NAMALWA (cell line): ENCODE measurements around the gene RNF175.

Experiments used
- DNase-seq: peaks from one replicate; pipeline ENCODE4 v3.0.0-alpha.2; 2015; ENCODE audit warnings: low spot score

The RNF175 gene

DNA sequence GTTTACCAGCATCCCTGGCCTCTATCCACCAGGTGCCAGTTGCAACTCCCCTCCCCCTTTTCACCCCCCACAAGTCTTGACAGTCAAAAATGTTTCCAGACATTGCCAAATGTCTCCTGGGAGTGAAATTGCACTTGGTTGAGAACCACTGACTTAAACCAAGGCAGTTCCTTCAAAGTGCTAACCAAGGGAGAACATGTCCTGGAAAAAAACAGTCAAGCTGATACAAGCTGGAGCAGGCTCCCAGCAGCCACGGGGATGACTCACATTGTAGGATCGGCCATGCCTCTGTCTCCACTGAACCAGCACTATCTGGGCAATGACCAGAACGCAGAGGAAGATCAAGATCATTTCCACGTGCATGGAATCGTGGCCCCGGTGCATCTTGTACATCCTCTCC, 11.4 kb downstream of the RNF175 start:
- no peak for DNase-seq

DNA sequence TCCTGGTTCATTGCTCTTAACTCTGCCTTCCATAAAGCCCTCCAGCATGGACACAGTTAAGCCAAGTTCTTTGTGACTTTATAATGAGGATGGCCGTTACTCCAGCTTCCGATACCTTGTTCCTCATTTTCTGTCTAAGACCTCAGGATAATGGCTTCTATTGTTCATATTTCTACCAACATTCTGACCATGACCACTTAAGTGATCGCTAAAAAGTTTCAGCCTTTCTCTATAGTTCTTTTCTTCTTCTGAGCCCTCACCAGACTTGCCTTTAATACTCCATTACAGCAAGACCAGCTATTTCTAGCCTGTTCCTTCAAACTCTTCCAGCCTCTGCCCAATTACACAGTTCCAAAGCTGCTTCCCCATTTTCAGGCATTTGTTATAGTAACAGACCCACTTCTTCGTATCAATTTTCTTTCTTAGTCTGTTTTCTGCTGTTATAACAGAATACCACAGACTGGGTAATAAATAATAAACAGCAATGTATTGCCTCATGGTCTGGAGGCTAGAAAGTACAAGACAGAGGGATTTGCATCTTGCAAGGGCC, 12.3 kb downstream of the RNF175 start:
- DNase-seq = no peak

DNA sequence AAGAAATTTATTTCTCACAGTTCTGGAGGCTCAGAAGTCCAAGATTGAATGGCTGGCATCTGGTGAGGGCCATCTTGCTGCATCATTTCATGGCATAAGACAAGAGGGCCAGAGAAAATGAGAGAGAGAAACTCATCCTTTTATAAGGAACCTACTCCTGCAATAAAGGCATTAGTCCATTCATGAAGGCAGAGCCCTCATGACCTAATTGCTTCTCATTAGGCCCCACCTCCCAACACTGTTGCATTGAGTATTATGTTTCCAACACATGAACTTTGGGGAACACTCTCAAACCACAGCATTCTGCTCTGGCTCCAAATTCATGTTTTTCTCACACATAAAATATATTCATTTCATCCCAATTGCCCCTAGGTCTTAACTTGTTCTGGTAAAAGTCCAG, 14.2 kb downstream of the RNF175 start:
- DNase-seq = no peak

DNA sequence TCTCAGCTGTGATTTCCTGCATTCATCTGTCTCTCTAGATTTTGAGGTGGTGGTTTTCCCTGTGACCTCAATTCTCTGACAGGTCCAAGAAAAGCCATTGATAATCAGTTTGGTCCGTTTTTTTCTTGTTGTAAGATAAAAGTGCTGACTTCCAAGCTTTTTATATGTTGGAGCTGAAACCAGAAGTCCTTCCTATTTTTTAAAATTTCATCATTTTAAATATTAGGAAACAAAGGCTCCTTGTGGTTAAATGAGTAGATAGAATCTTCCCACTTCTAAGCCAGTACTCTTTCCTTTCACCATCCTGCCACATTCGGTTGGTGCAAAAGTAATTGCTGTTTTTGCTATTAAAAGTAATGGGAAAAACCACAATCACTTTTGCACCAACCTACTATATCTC, 18.3 kb downstream of the RNF175 start:
- no peak for DNase-seq

DNA sequence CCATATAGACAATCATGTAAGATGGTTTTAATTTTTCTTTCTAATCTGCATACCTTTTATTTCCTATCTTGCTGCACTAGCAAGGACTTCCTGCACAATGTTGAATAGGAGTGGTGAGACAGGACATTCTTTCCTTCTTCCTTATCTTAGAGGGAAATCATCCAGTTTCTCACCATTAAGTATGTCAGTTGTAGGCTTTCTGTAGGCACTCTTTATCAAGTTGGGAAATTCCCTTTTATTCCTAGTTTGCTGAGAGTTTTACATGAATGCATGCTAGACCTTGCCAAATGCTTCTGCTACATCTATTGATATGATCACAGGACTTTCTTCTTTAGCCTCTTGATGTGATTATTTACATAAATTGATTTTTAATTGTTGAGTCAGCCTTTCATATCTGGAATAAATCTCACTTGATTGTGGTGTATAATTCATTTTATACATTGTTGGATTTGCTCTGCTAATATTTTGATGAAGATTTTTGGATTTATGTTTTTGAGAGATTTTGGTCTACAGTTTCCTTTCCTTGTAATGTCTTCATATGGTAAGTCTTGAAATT, 23.8 kb downstream of the RNF175 start:
- no peak for DNase-seq

DNA sequence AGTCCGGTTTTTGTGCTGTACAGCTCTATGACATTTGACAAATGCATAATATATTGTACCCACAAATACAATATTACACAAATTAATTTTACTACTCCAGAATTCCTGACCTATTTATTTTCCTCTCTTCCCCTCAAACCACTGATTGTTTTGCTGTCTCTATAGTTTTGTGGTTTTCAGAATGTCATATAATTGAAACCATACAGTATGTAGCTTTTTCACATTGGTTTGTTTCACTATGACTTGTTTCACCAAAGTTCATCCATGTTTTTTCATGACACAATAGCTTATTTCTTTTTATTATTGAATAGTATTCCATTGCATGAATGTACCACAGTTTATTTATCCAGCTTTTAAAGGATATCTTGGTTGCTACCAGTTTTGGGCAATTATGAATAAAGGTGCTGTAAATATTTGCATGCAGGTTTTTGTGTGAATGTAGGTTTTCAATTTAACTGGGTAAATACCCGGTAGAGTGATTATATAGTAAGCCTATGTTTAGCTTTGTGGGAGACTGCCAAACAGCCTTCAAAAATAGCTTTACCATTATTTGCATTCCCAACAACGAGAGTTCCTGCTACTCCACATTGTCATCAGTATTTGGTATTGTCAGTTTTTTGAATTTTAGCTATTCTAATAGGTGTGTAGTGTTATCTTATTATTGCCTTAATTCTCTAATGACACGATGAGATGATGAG, 25.9 kb downstream of the RNF175 start:
- DNase-seq = no peak

DNA sequence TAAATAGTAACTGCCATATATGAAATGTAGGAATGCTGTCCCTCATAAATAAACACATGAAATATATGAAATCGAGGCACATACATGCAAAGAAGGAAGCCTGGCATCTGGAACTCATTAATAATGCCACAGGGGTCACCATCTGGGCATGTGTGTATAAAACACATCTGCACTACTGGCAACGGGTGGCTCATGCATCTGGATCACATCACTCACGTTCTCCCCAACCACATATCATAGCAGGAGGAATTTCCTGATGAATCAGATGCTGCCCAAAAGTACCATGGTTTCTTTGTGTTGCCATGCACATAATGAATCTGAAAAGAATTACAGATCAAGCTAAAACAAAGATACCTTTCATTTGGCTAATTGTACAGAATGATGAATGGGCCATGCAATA, 28.6 kb downstream of the RNF175 start:
- peak; percentile 14 for DNase-seq

DNA sequence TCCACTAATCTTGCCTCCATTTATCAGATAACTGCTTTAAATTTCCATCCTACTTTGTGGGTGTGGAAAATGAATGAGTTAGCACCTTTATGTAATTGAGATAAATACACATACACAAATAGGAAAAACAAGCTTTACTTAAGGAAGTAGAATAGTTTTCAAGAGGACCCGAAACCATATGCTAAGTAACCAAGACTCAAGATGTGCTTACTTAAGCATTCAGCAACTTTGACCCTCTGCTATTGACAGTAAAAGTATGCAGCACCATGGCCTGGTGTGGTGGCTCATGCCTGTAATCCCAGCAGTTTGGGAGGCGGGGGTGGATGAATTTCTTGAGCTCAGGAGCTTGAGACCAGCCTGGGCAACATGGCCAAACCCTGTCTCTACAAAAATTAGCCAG, 29.9 kb downstream of the RNF175 start:
- no peak for DNase-seq

DNA sequence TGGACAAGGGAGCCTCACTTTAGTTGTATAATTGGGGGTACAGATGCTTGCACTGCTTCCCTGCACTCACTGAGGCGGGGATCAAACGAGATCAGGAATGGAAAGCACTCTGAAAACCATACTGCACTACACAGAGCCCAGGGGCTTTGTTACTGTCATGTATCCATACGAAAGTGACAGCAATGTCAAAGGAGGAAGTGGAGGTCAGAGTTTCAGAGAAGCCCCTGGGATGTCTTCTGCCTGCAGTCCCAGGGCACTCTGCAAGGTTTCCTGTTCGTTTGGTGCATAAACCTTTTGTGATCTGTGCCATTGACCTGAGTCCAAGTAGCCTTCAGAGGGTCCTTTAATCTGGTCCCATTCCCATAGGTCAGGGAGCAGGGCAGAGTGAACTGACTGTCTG, 31.2 kb downstream of the RNF175 start:
- peak; percentile 21 for DNase-seq

DNA sequence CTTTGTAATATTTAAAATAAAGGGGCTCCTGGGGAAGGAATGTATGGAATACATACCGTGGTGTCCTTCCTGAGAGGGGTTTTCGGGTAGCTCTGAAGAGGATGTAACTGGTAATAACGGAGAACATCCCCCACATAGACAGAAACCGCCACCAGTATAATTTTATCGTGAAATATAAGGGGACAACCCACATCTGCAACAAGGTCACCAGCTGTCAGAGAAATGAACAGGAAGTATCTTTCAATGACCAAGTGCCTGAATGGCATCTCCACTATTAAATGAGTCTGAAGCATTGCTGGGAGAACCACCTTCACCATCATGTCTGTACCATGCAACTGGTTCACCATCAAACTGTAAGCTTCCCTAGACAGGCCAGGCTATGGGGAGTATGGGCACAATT, 31.7 kb downstream of the RNF175 start:
- DNase-seq = peak; percentile 20

DNA sequence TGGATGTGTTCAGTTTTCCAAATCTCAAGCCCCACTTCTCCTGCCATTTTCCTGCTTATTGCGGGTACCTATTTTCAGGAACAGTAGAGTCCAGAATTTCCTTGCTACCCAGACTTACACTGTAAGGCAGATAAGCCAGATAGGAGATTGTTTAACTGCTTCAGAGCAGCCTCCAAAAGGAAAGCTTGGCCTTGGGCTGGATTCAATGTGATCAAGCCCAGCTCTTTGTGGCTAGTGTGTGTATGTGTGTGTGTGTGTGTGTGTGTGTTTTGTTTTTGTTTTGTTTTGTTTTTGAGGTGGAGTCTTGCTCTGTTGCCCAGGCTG, 34.0 kb downstream of the RNF175 start:
- no peak for DNase-seq

DNA sequence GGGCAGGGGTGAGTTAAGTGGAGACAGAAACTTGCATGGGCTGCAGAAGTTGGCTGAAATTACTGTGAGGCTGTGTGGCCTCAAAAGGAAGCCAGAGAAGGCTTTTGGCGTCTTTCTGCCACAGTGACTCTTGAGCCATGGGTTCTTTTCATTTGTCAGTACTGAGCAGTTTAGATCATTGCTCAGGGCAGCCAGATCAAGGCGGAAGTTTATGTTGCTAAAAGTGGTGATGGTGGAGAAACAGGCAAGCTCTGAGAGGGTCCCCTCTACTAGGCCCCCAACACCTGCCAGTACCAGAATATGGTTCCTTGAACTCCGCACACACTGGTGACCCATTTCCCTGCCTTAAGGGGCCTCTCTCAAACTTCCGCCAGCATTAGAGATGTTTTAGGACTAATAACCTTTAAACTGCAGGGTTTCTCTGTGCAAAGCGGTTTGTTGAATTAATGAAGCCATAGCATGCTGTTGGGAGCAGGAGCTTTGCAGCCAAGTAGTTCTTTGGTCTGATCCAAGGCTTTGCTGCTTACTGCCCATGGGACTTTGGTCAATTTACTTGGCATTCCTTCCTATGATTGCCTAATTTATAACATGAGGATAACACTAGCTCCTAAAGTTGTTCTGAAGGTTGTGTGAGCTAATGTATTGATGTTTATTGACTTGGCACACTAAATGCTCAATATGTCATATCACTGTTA, 34.5 kb downstream of the RNF175 start:
- DNase-seq = no peak

DNA sequence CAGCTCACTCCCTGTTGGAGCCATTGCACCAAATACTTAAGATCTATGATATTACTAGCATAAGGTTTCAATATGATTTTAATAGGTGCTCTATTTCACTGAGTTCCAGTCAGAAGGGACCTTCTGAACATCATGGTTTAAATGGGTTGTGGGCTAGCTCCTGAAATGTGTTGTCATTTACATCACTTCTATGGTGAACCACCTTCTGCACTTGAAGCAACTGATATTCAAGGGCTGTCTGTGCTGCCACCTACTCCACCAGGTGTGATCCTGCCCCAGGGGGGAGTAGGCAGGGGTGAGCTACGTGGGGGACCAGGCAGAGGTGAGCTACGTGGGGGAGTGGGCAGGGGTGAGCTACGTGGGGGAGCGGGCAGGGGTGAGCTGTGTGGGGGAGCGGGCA, 35.2 kb downstream of the RNF175 start:
- DNase-seq = no peak

DNA sequence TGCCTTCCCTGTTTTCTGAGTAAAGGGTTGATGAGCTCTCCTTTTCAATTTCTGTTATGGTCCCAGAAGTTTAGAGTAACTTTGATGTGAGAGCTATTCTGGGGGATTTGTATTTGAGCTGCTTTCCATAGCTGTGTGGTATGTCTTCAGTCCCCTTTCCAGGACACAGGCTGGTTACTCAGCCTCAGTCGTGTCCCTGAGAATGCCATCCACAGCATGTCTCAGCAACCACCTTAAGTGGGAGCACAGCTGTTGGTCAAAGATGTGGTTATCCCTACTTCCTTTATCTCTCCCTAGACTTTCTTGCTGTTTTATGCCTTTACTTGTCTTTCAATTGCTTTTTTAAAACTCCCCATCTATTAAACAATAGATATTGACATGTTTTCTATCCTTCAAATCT, 37.8 kb downstream of the RNF175 start:
- DNase-seq = no peak

DNA sequence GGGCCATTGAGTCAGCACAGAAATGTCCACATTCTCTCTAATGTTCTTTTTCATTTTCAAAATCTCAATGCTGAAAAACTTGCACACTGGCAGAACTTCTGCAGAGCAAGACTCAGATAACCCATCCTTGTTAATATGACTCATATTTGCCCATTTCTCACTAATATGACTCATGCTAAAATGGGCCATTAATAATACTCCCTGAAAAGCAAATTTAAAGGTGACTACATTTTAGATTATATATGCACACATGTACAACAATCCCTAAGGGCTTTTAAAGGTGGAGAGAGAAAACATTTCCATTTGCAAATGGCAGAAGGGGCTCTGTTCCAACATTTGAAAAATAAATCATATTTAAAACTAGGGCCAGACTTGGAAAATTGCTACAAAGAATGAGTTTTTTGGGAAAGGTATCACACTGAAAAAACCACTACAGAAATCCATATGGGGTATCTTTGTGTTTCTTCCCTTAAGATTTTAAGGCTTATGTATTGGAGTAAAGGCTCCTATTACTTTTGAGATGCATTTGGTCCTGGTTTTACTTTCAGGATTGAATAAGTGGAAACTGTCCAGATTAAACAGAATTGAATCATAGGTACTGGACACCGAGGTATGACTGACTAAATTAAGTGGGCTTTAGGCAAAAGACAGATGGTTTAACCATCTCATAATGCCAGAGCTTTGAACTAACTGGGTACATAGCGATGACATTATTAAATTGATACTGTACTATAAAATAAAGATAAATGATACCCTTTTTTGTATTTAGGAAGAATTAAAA, 45.8 kb downstream of the RNF175 start:
- no peak for DNase-seq

DNA sequence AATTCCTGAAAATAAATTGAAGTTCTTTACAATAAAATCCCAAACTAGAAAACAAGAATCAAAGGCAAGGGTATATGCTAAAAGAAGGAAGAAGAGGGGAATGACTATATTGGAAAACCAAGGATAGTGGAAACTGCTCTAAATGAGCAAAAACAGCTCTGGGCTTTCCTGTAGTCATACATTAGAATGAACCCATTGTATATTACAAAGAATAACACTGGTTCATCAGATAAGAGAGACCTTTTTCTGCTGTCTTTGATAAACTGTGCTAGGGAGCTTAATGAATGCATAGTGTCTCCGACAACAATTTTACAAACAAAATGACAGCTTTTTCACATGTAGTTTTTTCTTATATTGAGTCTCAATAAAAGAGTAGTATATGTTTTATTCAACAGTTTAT, 49.1 kb downstream of the RNF175 start:
- no peak for DNase-seq

DNA sequence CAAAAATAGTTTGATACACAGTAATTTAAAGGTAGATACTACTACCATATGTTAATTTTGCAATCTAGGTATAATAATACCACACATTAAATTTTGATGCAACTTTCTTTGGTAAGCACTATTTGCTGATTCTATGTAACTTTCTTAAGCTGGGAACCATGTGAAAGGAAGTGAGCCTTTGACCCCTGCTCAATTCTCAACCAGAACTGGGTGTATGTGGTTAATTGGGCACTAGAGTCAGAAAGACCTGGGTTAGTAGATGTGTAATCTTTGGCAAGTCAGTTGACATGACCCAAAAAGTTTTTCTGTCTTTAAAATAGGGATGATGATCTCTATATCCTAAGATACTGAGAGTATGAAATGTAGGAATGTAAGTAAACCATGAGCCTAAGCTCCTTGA, 53.3 kb downstream of the RNF175 start:
- DNase-seq = no peak

DNA sequence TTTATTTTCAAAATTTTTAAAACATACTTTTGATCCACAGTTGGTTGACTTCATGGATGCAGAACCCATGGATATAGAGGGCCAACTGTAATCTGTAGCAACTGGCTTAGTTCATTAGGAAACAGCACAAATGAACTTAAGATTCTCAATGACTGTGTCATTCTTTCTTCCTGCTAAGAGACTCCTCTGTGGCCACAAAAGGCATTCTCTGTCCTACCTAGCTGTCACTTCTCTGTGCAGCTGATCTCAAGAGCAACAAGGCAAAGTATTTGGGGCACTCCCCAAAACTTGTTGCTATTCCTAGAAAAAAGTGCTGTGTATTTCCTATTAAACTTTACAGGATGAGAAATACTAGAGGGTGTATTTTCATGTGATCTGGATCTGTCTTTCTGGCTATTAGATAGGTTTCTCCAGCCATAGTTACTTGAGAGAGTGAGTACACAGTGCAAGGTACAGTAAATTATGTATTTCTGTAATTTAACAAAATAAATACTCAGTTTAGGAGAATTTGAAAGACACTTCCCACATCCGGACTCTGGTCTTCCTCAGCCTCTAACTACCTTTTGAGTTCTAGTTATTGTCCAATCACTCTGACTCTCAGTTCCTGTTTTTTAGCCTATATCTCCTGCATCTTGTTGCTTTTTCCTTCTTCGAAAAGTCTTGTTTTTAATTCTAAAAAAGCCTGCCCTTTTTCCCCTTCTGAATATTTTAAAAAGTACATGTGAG, 53.9 kb downstream of the RNF175 start:
- DNase-seq = peak; percentile 28

DNA sequence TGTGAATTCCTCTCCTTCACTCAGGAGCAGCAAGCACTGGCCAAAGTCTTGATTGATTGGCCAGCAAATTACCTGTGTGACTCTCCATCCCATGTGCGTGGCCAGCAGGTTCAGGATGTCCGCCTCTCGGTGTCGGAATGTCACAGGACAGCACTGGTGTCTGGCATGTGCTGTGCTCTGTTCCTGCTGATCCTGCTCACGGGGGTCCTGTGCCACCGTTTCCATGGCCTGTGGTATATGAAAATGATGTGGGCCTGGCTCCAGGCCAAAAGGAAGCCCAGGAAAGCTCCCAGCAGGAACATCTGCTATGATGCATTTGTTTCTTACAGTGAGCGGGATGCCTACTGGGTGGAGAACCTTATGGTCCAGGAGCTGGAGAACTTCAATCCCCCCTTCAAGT, 55.3 kb downstream of the RNF175 start:
- no peak for DNase-seq

DNA sequence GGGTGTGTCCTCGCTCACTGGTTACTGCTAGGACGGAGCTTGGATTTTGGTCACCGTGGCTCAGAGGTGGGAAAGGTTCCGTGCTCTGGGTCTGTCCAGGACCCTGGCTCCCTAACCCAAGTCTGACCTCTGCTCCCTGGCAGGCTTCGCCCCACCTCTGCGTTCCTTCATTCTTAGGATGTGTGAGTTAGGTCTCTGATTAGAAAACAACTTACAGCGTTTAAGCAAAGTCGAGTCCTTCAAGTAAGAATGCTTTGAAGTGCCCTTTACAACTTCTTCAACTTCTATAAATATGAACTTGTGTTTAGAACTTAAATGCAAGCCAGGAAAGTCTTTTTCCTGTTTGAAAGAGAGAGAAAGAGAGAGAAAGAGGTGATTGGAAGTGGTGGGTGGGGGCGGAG, 74.9 kb downstream of the RNF175 start:
- DNase-seq = no peak

DNA sequence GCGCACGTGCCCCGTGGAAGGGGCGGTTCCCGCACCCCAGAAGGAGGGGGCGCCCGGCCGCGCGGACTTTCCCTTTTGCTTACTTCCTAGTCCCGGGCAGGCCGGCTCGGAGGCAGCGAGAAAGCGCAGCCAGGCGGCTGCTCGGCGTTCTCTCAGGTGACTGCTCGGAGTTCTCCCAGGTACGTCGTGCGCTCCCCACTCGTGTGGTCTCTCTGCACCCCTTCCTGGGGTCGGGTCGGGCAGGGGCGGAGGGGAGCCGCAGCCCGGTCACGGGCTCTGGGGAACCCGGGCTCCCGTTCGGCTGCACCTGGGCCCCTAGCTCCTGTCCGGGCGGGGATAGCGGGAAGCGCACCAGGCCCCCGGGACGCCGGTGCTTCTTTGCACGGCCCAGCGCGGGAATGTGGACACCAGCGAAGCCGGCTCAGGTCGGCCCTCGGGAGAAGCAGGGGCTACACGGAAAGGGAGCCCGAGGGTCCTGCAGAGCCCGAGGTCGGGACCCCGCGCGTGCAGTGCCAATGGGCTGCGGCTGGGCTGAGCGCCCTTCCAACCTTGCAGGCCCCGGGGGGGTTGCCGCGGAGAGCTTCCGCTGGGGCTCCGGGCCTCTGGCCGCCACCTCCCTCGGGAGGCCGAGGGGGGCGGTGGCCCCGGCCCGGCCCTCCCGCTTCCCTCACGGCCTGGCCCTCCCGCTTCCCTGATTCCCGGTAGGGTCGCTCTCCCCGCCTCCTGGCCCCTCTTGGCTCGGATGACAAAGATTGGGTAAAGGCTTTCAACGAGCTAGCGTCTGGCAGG, 75.4 kb downstream of the RNF175 start, which contains the start of gene TLR2:
Gene TLR2 (plus strand): TSS at position 99 of the 789 bp plus-strand sequence. CDS start 18,628 bp downstream, outside the sequence.
- no peak for DNase-seq
